Stimulated activated CD4-positive, alpha-beta T cell treated with anti-CD3 and anti-CD28 coated beads, Interleukin-1b, Interleukin-23, amount 100 ng/mL, for 1 hour (primary cell): Measurements from ENCODE around the gene ARL15.
"Not testable (repeated sequence)": the region's sequence is repeated elsewhere in the genome, so short reads cannot be mapped to it uniquely, and the experiment has no call there.

ENCODE experiments used
- DNase-seq, 2 donors: peaks; one replicate each; pipeline ENCODE4 v3.0.0-alpha.2; 2020; ENCODE audit warnings: low read depth in 2 of 2

Gene ARL15

DNA sequence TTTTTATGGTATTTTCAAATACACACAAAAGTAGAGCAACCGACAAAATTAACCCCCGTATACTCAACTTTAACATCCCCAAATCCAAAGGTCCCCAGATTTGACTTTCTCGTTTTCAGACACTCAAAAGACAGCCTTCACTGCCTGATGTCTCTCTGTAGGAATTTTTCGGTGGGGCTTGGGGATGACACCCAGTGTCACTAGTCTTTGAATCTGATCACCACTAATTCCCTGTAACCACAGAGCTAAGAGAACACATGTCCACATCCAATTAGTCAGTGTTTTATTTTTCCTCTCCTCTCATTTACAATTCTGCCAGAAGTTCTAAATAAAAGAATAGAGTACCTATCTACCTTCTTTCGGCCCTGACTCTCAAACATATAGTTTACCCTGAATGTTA, 324.6 kb downstream of the ARL15 start:
- DNase-seq = no peak

DNA sequence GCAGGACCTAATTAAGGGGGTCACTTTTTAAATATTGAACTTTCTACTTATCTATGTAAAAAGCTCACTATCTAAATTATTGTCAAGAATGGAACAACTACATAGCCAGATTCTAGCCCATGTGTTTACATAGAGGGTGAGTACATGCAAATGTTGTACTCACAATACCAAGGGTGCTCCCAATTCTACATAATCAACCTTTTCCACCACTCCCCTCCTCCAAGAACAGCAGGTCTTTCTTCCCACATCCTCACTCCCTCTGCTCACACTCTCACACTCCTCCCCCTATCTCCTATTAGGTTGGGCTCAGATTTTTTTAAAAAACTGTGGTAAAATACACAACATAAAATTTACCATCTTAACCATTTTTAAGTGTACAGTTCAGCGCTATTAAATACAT, 325.4 kb downstream of the ARL15 start:
- no peak for DNase-seq

DNA sequence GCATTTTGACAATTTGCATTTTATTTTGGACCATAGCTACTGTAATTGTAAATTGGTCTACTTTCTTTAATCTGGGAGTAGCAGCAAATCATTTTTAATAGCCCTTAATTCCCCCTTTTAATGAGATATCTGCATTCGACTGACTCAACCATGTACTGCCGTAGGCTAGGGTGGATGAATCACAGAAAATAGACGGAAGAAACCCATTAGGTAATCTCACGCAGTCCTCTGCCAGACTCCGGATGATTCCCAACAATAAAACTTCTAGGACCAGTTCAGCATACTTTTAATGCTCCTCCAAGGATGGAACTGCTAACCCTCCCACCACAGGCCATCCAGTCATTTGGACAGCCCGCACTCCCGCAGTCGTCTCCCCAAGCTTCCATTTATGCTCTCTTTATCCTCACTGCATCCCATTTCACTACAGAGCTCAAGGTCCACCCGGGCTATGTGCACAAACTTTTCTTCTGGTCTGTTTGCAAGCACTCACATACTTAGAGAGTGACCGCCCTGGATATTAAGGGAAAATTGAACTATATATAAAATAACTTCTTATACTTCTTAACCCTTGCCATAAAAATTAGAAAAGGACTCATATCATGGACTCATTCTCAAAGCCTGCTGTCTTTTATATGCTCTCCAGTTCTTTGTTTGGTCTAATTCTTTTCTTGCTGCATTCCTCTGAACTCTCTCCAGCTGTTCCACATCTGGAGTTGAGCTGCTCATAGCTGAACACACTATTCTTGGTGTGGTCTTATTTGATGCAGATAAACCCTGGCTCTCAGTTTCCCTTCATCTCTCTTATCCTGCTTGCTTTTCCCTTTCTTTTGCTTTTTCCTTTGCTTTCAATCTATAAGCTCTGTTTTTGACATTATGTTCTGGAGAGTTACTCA, 326.6 kb downstream of the ARL15 start:
- no peak for DNase-seq

DNA sequence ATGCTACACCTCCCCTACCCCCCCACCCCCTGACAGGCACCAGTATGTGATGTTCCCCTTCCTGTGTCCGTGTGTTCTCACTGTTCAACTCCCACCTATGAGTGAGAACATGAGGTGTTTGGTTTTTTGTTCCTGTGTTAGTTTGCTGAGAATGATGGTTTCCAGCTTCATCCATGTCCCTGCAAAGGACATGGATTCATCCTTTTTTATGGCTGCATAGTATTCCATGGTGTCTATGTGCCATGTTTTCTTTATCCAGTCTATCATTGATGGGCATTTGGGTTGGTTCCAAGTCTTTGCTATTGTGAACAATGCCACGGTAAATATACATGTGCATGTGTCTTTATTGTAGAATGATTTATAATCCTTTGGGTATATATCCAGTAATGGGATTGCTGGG, 328.1 kb downstream of the ARL15 start:
- not testable (repeated sequence) for DNase-seq

DNA sequence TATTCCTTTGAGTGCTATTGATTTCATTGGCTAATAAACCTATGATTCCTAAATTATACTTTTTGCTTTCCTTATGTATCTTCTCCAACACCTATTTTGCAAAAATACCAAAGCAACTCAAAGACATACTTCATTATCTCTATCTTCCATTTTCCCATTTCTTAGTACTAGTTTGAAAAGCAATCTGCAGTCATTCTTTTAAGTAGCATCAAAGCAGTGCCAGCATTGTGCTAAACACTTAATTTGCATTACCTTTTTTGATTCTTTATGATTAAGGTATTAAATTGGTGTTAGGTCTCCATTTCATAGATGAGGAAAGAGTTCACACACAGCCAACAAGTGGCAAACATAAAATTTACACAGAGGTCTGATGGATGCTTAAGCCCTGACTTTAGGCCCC, 330.3 kb downstream of the ARL15 start:
- no peak for DNase-seq

DNA sequence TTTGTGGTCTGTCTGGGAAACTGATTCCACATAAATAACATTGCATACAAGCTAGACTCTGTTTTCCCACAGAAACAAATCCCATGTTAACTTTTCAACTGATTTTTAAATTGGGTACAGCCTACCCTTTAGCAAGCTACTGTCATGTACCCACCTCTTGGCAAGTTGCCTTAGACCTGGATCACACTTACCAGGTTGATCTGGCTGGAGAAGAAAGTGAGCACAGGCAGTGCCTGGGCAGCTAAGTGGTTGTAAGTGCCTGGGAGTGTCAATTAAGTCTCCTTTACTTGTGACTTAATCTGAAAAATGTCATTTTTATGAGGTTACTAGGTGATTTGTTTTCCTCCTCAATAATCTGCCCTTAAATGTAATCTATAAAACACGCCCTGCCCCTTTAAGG, 336.4 kb downstream of the ARL15 start:
- no peak for DNase-seq

DNA sequence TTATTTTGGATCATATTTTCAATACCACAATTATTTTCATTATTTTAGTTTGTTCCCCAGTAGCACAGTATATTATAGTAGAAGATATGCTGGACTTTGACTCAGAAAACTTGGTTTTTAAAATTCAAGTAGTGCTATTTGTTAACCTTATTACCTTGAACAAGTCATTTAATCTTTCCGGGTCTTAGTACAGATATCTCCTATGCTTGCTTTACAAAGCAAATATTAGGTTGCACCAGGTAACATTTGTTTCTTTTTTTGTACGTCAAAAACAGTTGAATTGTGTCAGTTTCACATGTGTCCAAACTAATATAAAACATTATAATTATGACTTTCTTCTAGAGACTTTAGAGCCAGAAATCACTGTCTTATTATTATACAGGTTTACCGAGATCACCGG, 338.1 kb downstream of the ARL15 start:
- no peak for DNase-seq

DNA sequence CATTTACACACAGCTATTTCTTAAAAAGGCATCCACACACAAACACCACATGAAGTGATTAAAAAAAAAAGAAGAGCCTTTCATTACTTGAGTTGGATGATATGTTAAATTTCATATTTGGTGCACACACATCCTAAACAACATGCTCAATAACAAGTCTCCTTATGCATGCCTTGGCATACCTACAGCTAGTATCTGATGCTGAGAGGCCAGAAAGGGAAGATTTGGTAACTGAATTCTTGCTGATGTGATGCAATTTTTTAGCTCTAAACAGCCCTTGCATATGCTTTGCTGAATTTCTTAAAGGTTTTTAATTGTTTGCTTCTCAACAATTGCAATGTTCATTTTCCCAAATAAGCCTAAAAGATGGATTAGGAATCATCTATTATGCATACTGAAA, 338.8 kb downstream of the ARL15 start:
- DNase-seq = no peak

DNA sequence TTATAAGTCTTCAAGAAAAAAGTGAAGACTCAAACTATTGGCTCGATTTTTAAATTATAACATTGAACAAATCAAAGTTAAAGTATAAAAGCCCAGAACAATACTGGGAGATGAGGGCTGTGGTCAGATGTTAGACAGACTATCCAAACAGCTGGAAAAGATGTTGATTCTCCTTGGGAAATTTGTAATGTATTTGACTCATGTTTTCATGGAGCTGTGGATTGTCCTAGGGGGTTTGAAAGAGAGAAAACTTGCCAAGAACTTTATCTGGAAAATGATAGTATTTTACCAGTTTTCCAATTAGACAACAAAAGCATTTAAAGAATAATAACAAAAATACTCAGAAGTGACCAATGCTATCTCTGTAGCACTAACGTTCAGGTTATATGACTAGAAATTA, 339.2 kb downstream of the ARL15 start:
- DNase-seq = no peak

DNA sequence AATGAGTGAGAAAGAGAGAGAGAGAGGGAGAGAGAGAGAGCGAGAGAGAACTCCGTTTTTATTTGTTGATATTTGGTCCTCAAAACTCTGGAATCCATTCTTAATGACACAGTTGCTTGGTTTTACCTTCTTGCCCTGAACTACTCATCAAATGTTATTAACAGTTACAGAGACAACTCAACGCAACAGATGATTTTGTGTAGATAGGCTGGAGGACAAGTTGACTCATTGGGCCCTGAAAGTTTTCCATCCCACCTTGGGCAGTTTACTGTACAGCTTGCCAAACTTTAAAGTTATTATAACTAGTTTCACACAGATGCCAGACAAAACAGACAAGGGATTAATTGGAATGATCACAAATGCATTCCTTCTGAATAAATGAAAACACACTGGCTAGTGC, 339.9 kb downstream of the ARL15 start:
- DNase-seq = no peak

DNA sequence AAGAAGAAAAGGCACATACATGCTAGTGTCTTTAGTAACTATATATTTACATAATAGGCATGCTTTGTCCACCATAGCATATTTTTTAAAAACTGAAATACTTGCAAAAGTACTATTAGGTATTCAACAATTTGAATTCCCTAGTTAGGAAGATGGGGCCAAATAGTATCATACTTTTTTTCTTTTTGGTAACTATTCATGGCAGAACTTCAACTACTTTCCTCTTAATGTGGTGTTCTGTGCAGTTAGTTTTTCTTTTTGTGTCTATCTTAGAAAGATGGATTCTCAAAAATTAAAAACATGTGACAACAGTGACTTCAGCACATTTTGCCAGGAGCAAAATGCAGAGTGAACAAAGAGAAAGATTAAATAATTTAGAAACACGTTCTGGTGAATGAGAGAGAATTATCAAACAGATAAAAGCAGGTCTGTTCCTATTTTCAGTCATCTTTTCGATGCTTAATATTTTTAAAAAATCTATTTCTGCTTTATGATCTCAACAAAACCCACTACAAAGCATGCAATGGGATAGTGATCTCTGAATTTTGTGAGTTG, 341.1 kb downstream of the ARL15 start:
- DNase-seq = no peak

DNA sequence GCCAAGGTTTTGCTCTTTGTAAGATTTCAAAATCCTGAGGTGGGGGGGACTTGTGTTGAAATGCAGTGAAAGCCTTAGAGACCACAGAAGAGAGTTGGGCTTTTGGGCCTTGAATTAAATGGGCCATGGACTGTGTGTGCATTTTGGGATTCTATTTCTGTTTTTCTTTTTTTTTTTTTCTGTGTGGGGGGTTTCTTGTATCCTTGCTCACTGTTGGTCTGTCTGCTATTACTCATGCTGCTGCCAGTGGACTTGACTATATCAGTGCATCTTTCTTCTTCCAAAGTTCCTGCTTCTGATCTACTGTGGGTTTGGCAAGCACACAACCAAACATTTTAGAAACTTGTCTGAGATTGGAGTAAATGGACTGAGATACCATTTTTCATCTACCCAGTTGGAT, 344.9 kb downstream of the ARL15 start:
- DNase-seq = no peak

DNA sequence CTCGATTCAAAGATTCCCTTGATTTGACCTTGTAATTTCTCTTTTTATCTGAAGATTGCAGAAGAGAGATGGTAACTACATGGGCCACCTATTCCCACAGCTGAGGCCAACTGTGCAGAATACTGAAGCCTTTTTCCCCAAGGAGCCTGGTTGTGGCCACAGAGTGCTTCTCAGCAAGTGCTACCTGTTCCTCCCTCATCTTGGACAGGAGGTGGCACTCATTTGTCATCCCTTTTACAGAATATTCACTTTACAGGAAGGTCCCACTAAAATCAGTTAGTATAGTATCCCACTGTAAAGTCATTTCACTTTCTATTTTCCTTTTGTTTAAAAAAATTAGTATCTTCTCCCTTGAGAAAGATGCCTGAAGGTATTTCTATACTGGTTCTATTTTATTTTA, 346.4 kb downstream of the ARL15 start:
- no peak for DNase-seq

DNA sequence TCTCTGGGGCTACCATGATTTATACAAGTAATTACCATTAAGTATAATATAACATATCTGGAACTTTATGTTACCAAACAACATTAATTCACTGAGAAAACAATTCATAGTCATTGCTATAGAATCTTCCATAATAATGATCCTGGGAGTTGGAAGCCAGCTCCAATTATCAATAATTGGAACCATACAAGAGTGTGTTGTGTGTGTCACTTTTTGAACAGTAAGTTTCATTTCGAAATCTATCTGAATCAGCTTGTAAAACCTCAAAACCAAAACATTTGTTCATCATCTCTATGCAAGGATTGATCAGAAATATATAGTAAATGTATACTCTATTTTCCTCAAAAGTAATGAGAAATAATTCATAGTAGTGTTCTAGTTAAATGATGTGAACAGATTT, 348.1 kb downstream of the ARL15 start:
- no peak for DNase-seq

DNA sequence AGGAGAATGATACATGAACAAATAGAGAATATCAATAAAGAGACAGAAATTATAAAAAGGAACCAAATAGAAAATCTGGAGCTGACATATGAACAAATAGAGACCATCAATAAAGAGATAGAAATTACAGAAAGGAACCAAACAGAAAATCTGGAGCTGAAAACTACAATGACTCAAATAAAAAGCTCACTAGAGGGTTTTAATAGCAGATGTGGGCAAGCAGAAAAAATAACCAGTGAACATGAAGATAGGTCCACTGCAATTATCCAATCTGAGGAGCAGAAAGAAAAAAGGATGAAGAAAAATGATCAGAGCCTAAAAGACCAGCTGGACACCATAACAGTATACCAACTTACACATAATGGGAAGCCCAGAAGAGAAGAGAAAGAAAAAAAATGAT, 353.7 kb downstream of the ARL15 start:
- DNase-seq = no peak

DNA sequence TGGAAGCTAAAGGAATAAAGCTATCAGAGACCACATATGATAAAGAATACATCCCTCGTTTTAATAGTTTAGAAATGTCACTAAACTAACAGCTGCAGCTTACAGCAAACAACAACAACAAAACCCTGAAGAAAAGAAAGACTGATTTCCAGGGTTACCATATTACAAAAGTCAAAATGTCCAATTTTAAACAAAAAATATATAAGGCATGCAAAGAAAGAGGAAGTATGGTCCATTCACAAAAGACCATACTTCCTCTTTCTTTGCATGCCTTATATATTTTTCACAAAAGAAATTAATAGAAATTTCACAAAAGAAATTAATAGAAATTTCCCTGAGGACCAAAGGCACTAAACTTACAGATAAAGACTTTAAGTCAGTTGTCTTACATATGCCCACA, 354.2 kb downstream of the ARL15 start:
- DNase-seq = no peak

DNA sequence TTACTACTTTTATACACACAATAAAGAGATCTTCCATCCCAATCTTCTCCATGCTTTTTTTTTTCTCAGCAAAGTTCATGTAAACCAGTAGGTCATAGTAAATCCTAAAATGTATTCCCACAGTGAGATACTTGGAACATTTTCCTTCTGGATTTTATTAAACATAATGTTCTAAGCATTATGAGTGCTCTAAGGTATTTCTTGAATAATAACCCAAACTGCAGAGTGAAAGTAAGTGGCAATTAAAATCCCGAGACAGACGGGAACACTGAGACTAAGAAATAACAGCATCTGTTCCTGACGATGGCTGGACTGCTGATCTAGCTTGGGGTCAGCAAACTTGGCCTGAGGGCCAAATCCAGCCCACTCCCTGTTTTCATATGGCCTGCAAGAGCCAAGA, 359.8 kb downstream of the ARL15 start:
- no peak for DNase-seq

DNA sequence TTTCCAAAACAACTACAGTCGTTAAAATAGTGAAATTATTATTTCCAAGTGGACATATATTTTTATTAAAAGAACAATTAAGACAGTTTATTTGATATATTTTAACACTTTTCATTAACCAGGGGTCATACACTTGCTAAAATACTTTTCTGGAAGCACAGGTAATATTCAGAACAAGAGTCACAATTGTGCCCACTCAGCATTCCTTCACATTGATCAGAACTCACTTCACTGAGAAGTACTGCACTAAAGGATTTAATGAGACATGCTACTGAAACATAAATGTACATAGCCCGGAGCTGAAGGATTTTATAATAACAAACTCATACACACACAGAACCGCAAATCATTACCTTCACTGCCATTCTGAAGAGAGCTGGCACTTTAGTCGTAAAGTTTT, 361.8 kb downstream of the ARL15 start:
- no peak for DNase-seq

DNA sequence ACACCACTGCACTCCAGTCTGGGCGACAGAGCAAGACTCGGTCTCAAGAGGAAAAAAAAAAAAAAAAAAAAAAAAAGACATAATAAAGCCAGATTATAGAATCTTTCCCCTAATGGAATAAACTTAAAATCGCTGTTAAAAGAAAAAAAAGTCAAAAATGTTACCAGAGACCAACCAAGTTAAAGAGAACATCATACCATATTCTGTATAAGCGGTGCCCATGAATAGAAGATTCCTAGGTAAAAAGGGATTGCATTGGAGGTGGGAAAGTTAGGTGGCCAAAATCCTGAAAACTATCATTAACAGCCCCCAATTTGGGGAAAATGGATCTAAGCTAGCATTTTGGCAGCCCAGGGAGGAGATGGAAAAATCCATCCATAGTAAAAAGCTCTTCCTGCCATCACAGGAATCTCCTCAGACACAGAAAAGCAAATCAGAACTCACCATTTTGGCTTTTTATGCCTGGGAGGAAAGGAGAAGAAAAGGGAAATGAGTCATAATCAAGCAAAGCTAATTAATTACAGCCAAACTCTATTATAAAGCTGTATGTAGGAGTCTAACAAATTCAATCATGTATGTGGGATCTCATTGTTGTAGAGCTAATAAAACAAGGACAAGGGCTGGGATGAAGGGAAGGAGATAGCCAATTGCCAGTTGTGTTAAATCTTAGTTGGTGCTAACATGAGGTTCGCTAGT, 363.8 kb downstream of the ARL15 start:
- no peak for DNase-seq

DNA sequence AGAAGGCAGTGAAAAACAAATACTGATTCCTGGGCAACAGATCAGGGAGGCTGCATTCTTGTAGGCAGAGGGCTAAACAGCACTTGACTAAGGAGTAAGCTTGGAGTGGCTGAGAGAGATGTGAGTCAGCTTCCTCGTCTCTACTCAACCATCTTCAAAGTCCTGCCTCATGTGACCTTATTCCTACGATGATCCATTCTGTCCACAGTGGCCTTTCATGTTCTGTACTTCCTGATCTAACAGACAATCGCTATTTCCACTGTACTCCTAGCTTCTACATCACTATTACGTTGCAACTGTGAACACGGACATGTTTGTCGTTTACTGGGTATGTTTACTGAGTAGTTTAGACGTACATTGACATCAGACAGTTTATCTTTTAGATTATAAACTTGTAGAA, 365.4 kb downstream of the ARL15 start:
- no peak for DNase-seq

DNA sequence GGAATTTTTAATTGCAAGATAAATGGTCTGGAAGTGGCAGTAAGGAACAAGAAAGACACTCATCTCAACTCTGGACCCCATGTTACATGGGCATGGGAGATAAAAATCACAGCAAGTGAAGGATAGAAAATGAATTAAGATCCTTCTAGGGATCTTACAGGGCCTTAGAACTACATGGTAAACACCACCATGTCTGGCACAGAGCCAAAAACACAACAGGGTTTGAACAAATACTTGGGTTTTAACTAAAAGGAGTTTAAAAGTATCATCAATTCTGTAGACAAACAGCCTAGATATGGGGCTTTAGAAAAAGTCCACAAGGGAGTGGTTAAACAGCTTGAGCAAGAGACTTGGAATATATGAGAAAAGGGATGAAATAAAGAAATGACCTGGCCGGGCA, 366.4 kb downstream of the ARL15 start:
- no peak for DNase-seq

DNA sequence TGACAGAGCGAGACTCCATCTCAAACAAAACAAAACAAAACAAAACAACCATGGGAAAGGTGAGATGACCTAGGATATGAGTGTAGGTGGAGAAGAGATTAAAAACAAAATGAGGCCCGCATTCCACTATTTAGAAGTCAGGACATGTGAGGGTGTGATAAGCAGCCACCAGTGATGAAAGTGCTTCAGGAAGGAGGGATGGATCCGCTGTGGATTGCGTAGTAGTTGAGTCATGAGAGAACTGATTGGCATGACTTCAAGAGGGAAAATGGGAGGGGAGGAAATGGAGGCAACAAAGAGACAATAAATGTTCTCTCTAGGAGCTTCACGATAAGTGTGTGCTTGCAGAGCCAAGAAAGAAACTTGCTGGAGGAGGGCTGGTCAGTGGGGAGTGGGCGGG, 367.6 kb downstream of the ARL15 start:
- no peak for DNase-seq

DNA sequence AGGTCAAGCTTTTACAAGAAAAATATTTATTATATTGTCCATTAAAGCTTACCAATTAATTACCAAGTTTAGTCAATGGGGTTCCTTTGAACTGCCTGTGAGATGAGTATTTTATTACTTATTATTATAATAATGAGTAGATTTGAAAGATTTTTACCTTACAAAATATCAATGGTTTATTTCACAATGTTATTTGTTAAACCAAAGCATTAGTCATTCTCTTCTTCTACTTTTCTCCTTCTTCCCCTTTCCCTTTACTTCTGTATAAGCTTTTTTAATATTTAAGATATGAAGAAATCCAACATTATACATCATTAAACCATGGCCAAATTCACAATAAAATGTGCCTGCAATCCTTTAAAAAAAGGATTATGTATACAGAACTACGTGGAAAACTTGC, 369.5 kb downstream of the ARL15 start:
- DNase-seq = no peak
